IPS DF 4.7 (cell line): Measurements from ENCODE around the gene SAMD13.
"Not testable (repeated sequence)": the region's sequence is repeated elsewhere in the genome, so short reads cannot be mapped to it uniquely, and the experiment has no call there.

Experiments used
- DNase-seq: peaks from one replicate; pipeline ENCODE4 v3.0.0-alpha.2; 2013; ENCODE audit warnings: low spot score; ENCODE audit errors: extremely low read depth

SAMD13 gene

GRCh38 chr1:84283381-84283780, 18.1 kb upstream of the SAMD13 start:
- no peak for DNase-seq

- no peak for DNase-seq
These were observed 15.4 kb upstream of the SAMD13 start for GRCh38 chr1:84286071-84286470.

- not testable (repeated sequence) for DNase-seq
These were observed 14.1 kb upstream of the SAMD13 start for GRCh38 chr1:84287389-84287788.

- no peak for DNase-seq
These were observed 12.2 kb upstream of the SAMD13 start for GRCh38 chr1:84289169-84289785.

- no peak for DNase-seq
These were observed 9.4 kb upstream of the SAMD13 start for GRCh38 chr1:84291882-84292655.

GRCh38 chr1:84293766-84294165, 7.7 kb upstream of the SAMD13 start:
- DNase-seq: no peak

- no peak for DNase-seq
These were observed 6.8 kb upstream of the SAMD13 start for GRCh38 chr1:84294751-84295150.

DNA sequence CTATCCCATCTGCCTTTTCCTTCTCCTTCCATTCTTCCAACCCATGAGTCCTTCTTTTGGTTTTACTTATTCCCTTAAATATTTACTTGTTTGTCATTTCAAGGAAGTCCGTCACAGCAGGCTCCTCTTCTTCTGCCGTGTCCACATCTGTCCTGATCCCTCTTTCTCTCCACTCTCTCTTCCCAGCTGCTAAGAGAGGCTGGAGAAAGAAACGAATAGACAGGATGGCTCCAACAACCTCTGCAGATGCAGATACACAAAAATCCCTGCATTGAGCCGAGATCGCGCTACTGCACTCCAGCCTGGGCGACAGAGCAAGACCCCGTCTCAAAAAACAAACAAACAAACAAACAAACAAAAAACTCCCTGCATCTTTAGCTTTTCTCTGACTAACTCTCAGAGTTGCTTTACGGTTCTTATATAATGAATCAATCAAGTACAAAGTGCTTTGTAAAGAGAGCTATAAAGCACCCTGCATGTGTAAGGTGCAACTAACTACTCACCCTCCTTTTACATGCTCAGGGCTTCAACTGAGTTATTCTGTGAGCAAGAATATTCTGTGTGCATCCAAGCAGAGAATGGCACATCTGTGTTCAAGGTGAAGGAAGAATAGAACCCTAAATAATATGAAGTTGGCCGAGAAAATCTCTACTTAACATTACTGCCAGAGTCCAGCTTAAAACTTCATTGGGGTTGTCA, 3.8 kb upstream of the SAMD13 start:
- DNase-seq: no peak

DNA sequence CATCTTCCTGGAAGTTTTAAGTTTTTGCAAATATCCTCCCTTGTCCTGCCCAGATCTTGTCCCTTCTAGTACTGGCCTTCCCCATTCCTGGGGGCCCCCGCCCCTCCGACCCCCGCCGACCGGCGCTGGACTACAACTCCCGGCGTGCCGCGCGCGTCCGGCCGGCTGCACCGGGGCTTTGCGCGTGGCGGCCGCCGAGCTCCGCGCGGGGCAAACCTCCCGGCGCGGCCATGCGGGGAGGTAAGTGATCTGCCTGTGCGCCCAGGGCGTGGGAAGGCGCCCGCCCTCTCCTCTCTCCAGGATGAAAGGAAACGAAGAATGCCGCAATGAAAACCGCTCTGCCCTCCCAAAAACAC, 3.2 kb upstream of the SAMD13 start:
- DNase-seq: no peak

- DNase-seq: no peak
These were observed 2.6 kb upstream of the SAMD13 start for GRCh38 chr1:84298684-84299535.

DNA sequence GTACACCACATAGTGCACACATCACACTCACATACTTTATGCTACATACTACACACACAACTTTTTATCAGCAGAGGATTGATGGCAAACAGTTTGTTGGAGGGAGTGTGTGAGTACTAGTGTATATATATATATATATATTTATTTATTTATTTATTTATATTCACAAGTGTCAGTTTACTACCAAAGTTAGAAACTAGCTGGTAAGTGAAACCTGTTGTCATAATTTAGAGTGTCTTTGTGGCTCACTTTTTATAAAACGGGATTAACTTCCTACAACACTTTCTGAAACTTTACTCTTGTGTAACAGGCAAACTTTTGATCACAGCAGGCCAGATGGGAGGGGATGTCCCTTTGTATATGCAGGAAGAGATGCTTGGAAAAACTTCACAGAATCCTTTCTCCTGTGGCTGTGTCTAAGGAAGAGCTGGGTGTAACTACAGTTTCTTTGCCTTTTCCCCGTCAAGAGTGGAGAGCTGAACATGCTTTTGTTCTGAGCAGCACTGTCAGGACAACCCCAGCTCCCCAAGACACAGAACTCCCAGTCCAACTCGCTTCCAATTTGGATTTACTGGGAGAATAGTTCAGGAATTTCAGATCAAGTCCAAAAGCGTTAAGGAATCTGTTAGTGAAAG, 1.9 kb upstream of the SAMD13 start:
- no peak for DNase-seq

GRCh38 chr1:84300501-84300900, 1.0 kb upstream of the SAMD13 start:
- DNase-seq: no peak

DNA sequence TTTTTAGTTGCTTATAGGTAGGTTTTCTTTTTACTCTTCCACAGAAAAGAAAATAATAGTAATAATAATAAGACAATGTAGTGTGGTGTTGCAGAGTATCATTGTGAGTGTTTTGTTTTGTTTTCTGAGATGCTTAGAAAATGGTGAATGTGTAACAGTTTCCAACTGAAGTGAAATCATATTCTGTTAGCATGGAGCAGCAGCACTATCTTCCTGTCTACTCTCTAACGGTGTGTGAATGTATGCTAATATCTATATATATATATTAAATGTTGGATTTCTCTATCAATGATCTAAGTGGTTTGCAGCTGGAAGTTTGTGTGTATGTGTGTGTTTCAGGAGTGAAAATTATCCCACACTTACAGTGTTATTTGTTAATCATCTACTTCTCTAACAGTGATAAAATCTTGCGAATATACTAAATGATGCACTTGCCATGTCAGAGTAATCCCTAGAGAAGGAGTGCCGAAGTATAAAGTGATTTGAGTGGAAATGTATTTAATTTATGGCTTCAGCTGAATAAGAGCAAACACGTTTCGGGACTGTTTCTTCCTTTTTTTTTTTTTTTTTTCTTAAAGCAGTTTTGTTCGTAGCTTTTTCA, 377 bp downstream of the SAMD13 start:
- DNase-seq: no peak

- no peak for DNase-seq
These were observed 1.9 kb downstream of the SAMD13 start for GRCh38 chr1:84303314-84303830.

GRCh38 chr1:84307398-84307797, 5.9 kb downstream of the SAMD13 start:
- no peak for DNase-seq

DNA sequence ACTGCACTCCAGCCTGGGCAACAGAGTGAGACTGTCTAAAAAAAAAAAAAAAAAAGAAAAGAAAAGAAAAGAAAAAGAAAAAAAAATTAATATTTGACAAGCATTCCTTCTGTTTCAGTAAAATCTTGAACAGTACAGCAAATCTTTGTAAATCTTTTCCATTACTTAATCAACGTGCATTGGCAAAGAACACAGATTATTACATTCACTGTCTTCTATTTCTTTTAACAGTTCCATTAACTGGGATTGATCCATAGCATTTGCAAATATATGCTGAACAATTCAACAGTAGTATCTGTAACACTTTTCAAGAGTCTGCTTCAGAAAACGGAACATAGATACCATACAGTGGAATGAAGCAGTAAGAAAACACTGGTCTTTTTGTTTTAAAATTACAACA, 9.8 kb downstream of the SAMD13 start:
- no peak for DNase-seq

DNA sequence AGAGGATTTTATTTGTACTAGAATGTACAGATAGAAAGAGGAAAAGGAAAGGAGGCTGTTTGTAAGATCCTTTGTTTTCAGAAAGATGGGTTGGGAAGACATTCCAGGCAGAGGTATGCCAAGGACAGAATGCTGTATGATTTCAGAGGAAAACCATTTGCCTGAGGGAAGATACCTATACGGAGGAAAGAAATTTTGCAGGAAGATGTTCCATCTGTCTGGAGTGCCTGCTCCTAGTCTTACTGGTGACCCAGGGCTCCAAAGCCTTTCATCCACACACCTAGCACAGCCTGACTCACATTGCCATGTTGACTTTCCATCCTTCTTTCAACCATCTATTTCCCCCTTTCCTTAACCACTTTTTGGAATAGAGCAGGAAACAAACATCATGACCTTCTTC, 18.2 kb downstream of the SAMD13 start:
- no peak for DNase-seq

DNA sequence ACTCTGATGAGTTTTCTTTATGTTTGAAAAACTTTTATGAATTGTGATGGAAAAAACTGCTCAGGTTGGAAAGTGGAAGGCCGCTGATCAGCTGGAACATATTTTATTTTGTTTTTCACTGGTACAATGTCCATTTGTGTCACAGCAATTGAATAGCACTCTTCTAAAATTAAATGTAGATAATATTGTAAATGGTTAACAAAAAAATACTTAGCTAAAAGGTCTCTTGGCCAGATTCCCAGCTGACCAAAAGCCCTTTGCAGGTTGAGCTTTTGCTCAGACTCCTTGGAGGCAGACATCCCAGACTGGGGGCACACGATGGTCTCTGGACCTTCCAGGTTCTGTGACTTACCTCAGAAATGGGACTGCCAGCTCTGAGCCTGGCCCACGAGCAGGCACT, 26.3 kb downstream of the SAMD13 start:
- no peak for DNase-seq

- DNase-seq: no peak
These were observed 28.8 kb downstream of the SAMD13 start for GRCh38 chr1:84330125-84330984.

GRCh38 chr1:84339503-84339902, 38.0 kb downstream of the SAMD13 start:
- DNase-seq: no peak
